Smooth muscle cell of the pulmonary artery (primary cell): ENCODE measurements around the gene MORN2. TPM values are rescaled to one million over a fixed set of nuclear protein-coding genes. Genes with fewer than 3 reads are reported as not detected.

ENCODE experiments used
- total RNA-seq: library from RNA; depleted of rRNA; stranded (reverse); fragments of >200 nt; gene quantifications from 2 replicates; pipeline ENCODE4 v1.2.3, GENCODE V29; 2014

MORN2 gene
- total RNA-seq = 8.0 and 13.4 TPM in 2 replicates

GRCh38 chr2:38875576-38876367, at the start of gene MORN2, which contains the start of gene DHX57:
Gene MORN2 (plus strand): TSS chr2:38875976.
Gene DHX57 (minus strand): TSS chr2:38875934. CDS start chr2:38868405, 7,529 bp downstream.

GRCh38 chr2:38889575-38889974, 13.8 kb downstream of the MORN2 start, which contains the start of gene ARHGEF33:
Gene ARHGEF33 (plus strand): TSS chr2:38889875. CDS start chr2:38919448, 29,573 bp downstream.

Other genes with a start within 250 kb of the MORN2 start
- 7.8 and 11.7 TPM in 2 replicates for gene GALM, start 209.9 kb upstream of the MORN2 start, total RNA-seq
- gene SRSF7, start 124.6 kb upstream of the MORN2 start, total RNA-seq = 65.2 and 74.5 TPM in 2 replicates
- gene GEMIN6, start 97.8 kb upstream of the MORN2 start, total RNA-seq = 7.0 and 10.0 TPM in 2 replicates
- gene DHX57, start within 50 bp of the MORN2 start, total RNA-seq = 20.4 and 20.7 TPM in 2 replicates
- gene ARHGEF33, start 13.9 kb downstream of the MORN2 start, total RNA-seq = 0.43 and 0.46 TPM in 2 replicates
- 29.0 and 33.7 TPM in 2 replicates for gene SOS1, start 245.1 kb downstream of the MORN2 start, total RNA-seq